ENCODE results near the gene FEN1.
A peak's percentile ranks its signal among the peaks of the same experiment; 100 is the strongest.

The FEN1 gene

GRCh38 chr11:61827571-61828378, 35.1 kb downstream of the FEN1 start, which contains the start of gene FADS2:
TSS of gene FADS2 (plus strand) at chr11:61828300. CDS start at chr11:61828391, 91 bp downstream.
- peak; percentile 91 to 97 for DNase-seq

GRCh38 chr11:61828379-61828628, 35.6 kb downstream of the FEN1 start:
- no peak for DNase-seq

DNA sequence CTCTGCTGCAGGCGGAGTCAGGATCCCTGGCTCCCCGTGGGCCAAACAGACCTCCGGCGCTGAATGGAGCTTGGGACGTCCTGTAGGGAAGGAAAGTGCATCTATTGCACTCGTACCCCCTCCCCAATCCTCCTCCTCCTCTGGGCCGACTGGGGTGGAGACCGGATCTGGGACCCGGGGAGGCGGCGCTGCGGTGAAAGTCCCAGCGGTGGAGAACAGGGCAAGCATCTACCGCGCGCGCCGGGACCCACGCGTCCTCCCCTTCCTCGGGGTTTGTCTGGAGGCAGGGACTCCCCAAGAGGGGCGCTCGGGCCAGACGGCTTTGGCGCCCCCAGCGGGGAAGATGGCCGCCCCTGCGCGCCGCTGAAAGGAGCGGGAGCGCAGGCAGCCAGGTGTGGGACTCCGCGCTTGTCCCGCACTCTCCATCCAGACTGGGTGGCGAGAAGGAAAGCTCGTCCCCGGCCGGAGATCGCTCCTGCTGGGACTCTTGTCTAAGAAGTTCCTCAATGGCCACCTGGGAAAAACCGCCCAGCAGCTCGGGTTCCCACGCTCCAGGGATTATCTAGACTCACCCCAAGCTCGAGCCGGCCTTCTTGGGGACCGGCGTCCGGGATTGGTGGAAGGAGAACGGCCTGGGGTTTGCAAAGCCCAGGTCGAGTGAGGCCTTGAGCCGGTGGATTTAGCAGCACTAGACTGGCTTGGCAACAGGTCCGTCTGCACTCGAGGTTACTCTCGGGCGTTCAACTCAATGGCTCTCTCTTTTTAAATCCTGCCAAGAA, 36.1 kb downstream of the FEN1 start:
- peak; percentile 12 to 36 for DNase-seq

DNA sequence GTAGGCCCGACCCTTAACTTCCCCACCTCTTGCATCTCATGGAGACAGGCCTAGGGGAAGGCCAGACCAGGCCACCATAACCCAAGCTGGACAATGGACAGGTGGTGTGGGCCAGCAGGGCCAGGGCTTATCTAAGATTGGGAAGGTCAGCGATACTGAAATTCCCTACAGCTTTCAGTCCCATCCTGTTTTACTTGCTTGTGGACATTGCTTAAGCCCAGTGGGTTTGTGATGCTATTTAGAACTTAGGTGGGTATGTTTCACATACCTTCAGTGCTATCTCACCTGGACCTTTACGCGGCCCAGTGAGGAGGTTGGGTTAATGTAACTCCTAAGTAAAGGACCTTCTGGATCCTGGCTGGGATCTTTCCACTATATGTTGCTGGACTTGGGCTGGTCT, 37.1 kb downstream of the FEN1 start:
- no peak for DNase-seq

DNA sequence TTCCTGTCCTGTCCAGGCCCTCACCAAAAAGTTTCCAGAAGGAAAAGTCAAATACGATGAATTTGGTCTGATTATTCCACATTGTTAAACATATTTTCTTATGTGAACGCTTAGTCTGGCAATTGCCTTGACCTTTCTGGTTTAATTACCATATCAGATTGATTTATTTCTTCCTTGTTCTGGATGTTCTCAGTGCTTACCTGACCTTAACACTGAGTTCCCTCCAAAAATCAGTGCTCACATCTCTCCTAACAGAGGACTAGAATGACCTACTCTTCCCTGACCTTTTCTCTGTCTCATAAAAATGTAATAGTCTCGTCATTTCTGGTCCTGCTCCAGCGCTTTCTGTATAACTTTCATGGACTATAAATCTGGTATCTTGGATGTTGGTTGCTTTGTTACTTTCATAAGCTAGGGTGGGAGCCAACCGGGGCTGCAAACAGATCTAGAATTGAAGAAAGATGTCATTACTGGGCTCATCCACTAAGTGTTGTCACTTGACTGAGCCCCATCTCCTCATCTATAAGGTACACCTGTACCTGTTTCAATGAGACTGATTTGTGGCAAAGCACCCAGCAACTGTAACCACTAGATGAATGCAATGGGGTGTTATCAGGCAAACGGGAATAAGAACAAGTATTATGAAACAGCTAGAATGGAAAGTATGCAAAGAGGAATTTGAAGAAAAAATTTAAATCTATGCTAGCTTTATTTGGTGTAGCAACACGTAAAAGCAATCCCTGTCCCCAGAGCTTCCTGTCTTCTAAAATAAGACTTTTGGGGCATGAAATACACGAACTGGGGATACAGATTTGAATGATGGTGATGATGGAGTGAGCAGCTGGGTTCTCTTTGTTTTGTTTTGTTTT, 37.8 kb downstream of the FEN1 start:
- DNase-seq = peak in 1 of 2 donors; percentile 3

GRCh38 chr11:61832207-61832606, 39.5 kb downstream of the FEN1 start:
- no peak for DNase-seq

DNA sequence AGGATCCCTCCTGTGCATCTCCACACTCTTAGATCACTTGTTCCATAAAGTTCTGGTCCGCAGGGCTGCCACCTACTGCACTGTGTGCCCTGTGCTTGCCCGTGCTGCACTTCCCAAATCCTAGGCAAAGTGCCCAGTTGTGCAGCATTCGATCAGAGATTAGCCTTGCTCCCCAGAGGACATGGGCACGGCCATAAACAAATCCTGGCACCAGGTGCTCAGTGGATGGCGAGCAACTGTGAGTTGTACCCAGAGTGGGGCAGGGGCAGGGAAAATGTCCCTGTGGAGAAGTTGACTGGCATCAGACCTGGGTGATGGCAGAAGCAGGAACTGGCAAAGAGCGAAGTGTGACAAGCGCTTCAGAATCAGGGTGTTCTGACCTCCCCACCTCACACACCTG, 40.0 kb downstream of the FEN1 start:
- DNase-seq = no peak

DNA sequence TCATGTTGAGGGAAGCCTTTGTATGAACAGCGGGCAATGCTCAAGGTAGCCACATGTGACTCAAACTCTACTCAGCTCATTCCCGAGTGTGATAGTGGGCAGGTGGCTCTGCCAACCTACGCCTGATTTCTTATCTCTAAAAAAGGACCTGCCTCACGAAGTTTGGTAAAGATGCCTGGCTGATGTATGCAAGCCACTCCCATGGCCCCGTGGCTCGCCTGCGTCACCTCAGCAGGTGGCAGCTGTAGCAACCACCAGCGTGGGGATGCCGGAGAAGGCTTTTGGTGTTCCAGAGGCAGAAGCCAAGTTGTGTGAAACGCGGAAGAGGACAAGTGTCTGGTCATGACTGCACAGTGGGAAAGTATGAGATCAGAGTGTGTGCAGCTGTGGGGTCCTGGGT, 40.8 kb downstream of the FEN1 start:
- DNase-seq = no peak

- no peak for DNase-seq
Observed at GRCh38 chr11:61833926-61834277, 41.2 kb downstream of the FEN1 start.

- peak; percentile 81 to 90 for DNase-seq
Observed at GRCh38 chr11:61834278-61835048, 41.8 kb downstream of the FEN1 start.

- no peak for DNase-seq
Observed at GRCh38 chr11:61836193-61836592, 43.5 kb downstream of the FEN1 start.

DNA sequence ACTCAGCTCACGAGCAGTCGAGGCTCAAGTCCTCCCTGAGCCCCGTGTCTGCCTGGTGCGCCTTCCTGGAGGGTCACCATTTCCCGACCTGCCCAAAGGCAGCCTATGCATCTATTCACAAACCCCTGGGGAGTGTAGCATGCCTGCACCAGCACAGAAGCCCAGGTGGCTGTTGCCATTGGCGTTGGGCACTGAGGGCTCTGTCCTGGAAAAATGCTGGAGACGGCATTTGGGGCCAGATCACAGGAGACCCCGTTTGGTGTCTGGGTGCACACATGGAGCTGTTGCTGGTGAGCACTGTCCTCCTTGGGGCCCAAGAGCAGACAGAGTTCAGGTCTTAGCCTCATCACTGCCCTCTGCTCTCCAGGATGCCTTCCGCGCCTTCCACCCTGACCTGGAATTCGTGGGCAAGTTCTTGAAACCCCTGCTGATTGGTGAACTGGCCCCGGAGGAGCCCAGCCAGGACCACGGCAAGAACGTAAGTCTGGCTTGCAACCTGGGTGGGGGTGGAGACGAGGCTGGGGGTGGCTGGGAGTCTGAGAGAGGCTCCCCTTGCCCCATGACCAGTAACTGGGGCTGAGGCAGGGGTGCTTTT, 44.8 kb downstream of the FEN1 start:
- no peak for DNase-seq

GRCh38 chr11:61838501-61838900, 45.8 kb downstream of the FEN1 start:
- no peak for DNase-seq

GRCh38 chr11:61838921-61839320, 46.2 kb downstream of the FEN1 start:
- DNase-seq = no peak

DNA sequence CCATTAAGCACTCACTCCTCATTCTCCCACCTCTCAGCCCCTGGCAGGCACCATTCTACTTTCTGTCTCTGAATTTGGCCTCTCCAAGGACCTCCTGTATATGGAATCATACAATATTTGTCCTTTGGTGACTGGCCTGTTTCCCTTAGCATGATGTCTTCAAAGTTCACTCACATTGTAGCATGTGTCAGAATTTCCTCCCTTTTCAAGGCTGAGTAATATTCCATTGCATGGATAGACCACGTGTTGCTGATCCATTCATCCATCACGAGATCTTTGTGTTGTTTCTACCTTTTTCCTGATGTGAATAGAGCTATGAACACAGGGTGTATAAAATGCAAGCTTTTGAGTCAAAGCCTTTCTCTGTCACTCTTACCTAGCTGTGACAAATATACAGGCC, 47.0 kb downstream of the FEN1 start:
- no peak for DNase-seq

DNA sequence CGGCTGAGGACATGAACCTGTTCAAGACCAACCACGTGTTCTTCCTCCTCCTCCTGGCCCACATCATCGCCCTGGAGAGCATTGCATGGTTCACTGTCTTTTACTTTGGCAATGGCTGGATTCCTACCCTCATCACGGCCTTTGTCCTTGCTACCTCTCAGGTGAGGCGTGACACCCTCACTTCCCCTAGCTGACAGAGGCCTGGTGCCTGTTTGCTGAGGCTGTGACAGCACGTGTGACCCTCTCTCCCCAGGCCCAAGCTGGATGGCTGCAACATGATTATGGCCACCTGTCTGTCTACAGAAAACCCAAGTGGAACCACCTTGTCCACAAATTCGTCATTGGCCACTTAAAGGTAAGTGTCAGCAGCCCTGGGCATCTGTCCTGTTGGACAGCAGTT, 47.7 kb downstream of the FEN1 start:
- no peak for DNase-seq

- no peak for DNase-seq
Observed at GRCh38 chr11:61841636-61842527, 49.2 kb downstream of the FEN1 start.

DNA sequence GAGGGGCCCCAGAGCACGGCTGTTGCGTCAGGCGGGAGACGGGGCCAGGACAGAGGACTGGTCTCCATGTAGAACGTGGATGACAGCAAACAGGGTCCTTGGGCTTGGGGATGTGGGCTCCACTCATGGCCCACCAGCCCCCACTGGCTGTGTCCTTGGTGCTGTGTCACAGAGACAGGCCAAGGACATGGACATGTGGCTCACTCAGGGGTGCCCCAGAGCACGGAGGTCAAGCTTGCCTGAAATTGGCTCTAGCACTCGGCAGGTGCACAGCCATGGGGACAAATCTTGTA, 49.8 kb downstream of the FEN1 start:
- DNase-seq = no peak

- no peak for DNase-seq
Observed at GRCh38 chr11:61844909-61845565, 52.3 kb downstream of the FEN1 start.

- no peak for DNase-seq
Observed at GRCh38 chr11:61846362-61847020, 53.8 kb downstream of the FEN1 start.

Data from inflammatory macrophage treated with lipopolysaccharide for 1 hour (primary cell).